ENCODE data around the gene EXOC6B.

EXOC6B gene

GRCh38 chr2:72147303-72147971 lies 678.4 kb downstream of the EXOC6B start, which contains the start of gene CYP26B1:
Gene CYP26B1 (minus strand): TSS chr2:72147862. CDS start chr2:72147834, 28 bp downstream.
- no peaks in the 10 kb centered on the region for H3K9me2 ChIP-seq (replicated peaks; ENCODE audit: low read depth, low read length)
- H3F3A ChIP-seq (ENCODE audit: low read depth): no peaks in the 10 kb centered on the region
- no peaks in the 10 kb centered on the region for H4K20me1 ChIP-seq (ENCODE audit: insufficient read depth, low read length, poor library complexity, severe bottlenecking)
- no peak within 1 kb of the TSS for H3K4me2 ChIP-seq (ENCODE audit: low read depth, low read length, poor library complexity, severe bottlenecking)
- H3K9me3 ChIP-seq (ENCODE audit: insufficient read depth, low read depth, low read length): no peaks in the 10 kb centered on the region
- H3K27me3 ChIP-seq (ENCODE audit: insufficient read depth, low read length, poor library complexity, severe bottlenecking): no peaks in the 10 kb centered on the region
- no peak within 1 kb of the TSS for H3K9ac ChIP-seq (ENCODE audit: low read depth, low read length, poor library complexity, severe bottlenecking)
- H3K36me3 ChIP-seq (ENCODE audit: insufficient read depth, low read length): no peaks in the 10 kb centered on the region
- no peak within 1 kb of the TSS for H2AFZ ChIP-seq (ENCODE audit: low read length)
- no peak within 1 kb of the TSS for H3K4me3 ChIP-seq (ENCODE audit: low read length, poor library complexity, severe bottlenecking)
- H3K79me2 ChIP-seq (ENCODE audit: insufficient read depth, low read length): no peaks in the 10 kb centered on the region
- H3K4me1 ChIP-seq (ENCODE audit: insufficient read depth, low read length, poor library complexity, severe bottlenecking): no peaks in the 10 kb centered on the region
- no peak for TF ChIP-seq CTCF (conservative IDR thresholded peaks at IDR 0.05; ENCODE audit: low read length)
- no peak for TF ChIP-seq EZH2phosphoT487 (IDR thresholded peaks at IDR 0.05; ENCODE audit: borderline replicate concordance)

GRCh38 chr2:72146347-72147302 lies 679.2 kb downstream of the EXOC6B start:
- Histone ChIP-seq H3K79me2 (ENCODE audit: insufficient read depth, low read length) (no peaks in the 10 kb centered on the region), H3K4me2 (ENCODE audit: low read depth, low read length, poor library complexity, severe bottlenecking) (no peak overlapping the region), H3K36me3 (ENCODE audit: insufficient read depth, low read length) (no peaks in the 10 kb centered on the region), H3K9me3 (ENCODE audit: insufficient read depth, low read depth, low read length) (no peaks in the 10 kb centered on the region), H4K20me1 (ENCODE audit: insufficient read depth, low read length, poor library complexity, severe bottlenecking) (no peaks in the 10 kb centered on the region), H3K4me3 (ENCODE audit: low read length, poor library complexity, severe bottlenecking) (no peak overlapping the region), H3K9me2 (replicated peaks; ENCODE audit: low read depth, low read length) (no peaks in the 10 kb centered on the region), H2AFZ (ENCODE audit: low read length) (no peak overlapping the region), H3K4me1 (ENCODE audit: insufficient read depth, low read length, poor library complexity, severe bottlenecking) (no peaks in the 10 kb centered on the region), H3K9ac (ENCODE audit: low read depth, low read length, poor library complexity, severe bottlenecking) (no peak overlapping the region), H3F3A (ENCODE audit: low read depth) (no peaks in the 10 kb centered on the region), H3K27me3 (ENCODE audit: insufficient read depth, low read length, poor library complexity, severe bottlenecking) (no peaks in the 10 kb centered on the region)
- no peak for TF ChIP-seq CTCF (conservative IDR thresholded peaks at IDR 0.05; ENCODE audit: low read length)
- no peak for TF ChIP-seq EZH2phosphoT487 (IDR thresholded peaks at IDR 0.05; ENCODE audit: borderline replicate concordance)

- no peak overlapping the region for H3K9ac ChIP-seq (ENCODE audit: low read depth, low read length, poor library complexity, severe bottlenecking)
- TF ChIP-seq EZH2phosphoT487 (IDR thresholded peaks at IDR 0.05; ENCODE audit: borderline replicate concordance) (no peak), CTCF (conservative IDR thresholded peaks at IDR 0.05; ENCODE audit: low read length) (no peak)
- no peak overlapping the region for H3K4me2 ChIP-seq (ENCODE audit: low read depth, low read length, poor library complexity, severe bottlenecking)
- no peaks in the 10 kb centered on the region for H3K9me2 ChIP-seq (replicated peaks; ENCODE audit: low read depth, low read length)
- no peak overlapping the region for H2AFZ ChIP-seq (ENCODE audit: low read length)
- no peak overlapping the region for H3K4me3 ChIP-seq (ENCODE audit: low read length, poor library complexity, severe bottlenecking)
- H3K36me3 ChIP-seq (ENCODE audit: insufficient read depth, low read length): no peaks in the 10 kb centered on the region
- H4K20me1 ChIP-seq (ENCODE audit: insufficient read depth, low read length, poor library complexity, severe bottlenecking): no peaks in the 10 kb centered on the region
- H3K27me3 ChIP-seq (ENCODE audit: insufficient read depth, low read length, poor library complexity, severe bottlenecking): no peaks in the 10 kb centered on the region
- no peaks in the 10 kb centered on the region for H3K79me2 ChIP-seq (ENCODE audit: insufficient read depth, low read length)
- no peaks in the 10 kb centered on the region for H3K4me1 ChIP-seq (ENCODE audit: insufficient read depth, low read length, poor library complexity, severe bottlenecking)
- H3F3A ChIP-seq (ENCODE audit: low read depth): no peaks in the 10 kb centered on the region
- no peaks in the 10 kb centered on the region for H3K9me3 ChIP-seq (ENCODE audit: insufficient read depth, low read depth, low read length)
Observed at GRCh38 chr2:72145658-72146329, 680.0 kb downstream of the EXOC6B start.
